Measurements from ENCODE around the gene CCDC146.
A peak's percentile ranks its signal among the peaks of the same experiment; 100 is the strongest.

CCDC146 gene

GRCh38 chr7:77295549-77295948 lies 173.1 kb downstream of the CCDC146 start:
- no peak for DNase-seq

- DNase-seq: no peak
Measured at GRCh38 chr7:77306231-77307067, 184.0 kb downstream of the CCDC146 start.

- no peak for DNase-seq
Measured at GRCh38 chr7:77308792-77309191, 186.4 kb downstream of the CCDC146 start.

- no peak for DNase-seq
Measured at GRCh38 chr7:77309714-77310220, 187.4 kb downstream of the CCDC146 start.

GRCh38 chr7:77310982-77311381 lies 188.6 kb downstream of the CCDC146 start:
- DNase-seq: no peak

GRCh38 chr7:77313085-77313484 lies 190.7 kb downstream of the CCDC146 start:
- DNase-seq: no peak

- no peak for DNase-seq
Measured at GRCh38 chr7:77313876-77314480, 191.6 kb downstream of the CCDC146 start.

GRCh38 chr7:77315182-77315591 lies 192.8 kb downstream of the CCDC146 start:
- no peak for DNase-seq

GRCh38 chr7:77316219-77316978 lies 194.0 kb downstream of the CCDC146 start:
- no peak for DNase-seq

GRCh38 chr7:77318019-77318418 lies 195.6 kb downstream of the CCDC146 start:
- no peak for DNase-seq

GRCh38 chr7:77320137-77320536 lies 197.7 kb downstream of the CCDC146 start:
- DNase-seq: no peak

GRCh38 chr7:77320714-77321113 lies 198.3 kb downstream of the CCDC146 start:
- DNase-seq: no peak

GRCh38 chr7:77321300-77321699 lies 198.9 kb downstream of the CCDC146 start:
- no peak for DNase-seq

GRCh38 chr7:77326131-77326530 lies 203.7 kb downstream of the CCDC146 start:
- peak; percentile 53 for DNase-seq

- peak; percentile 96 for DNase-seq
Measured at GRCh38 chr7:77327067-77327931, 204.9 kb downstream of the CCDC146 start.

- DNase-seq: no peak
Measured at GRCh38 chr7:77327932-77328628, 205.7 kb downstream of the CCDC146 start.

- no peak for DNase-seq
Measured at GRCh38 chr7:77328669-77329068, 206.3 kb downstream of the CCDC146 start.

- no peak for DNase-seq
Measured at GRCh38 chr7:77329466-77330168, 207.2 kb downstream of the CCDC146 start.

- no peak for DNase-seq
Measured at GRCh38 chr7:77330169-77330882, 207.9 kb downstream of the CCDC146 start.

- peak; percentile 66 for DNase-seq
Measured at GRCh38 chr7:77331938-77332695, 209.7 kb downstream of the CCDC146 start.
